Measurements from ENCODE around the gene CABP1. TPM values are rescaled to one million over a fixed set of nuclear protein-coding genes. Genes with fewer than 3 reads are reported as not detected.
A peak's percentile ranks its signal among the peaks of the same experiment; 100 is the strongest.

The CABP1 gene
- total and polyA plus RNA-seq, 9 of the 15 experiments (the other 6 are each of a cell fraction or from before 2014, with no cell fraction given) = not detected

DNA sequence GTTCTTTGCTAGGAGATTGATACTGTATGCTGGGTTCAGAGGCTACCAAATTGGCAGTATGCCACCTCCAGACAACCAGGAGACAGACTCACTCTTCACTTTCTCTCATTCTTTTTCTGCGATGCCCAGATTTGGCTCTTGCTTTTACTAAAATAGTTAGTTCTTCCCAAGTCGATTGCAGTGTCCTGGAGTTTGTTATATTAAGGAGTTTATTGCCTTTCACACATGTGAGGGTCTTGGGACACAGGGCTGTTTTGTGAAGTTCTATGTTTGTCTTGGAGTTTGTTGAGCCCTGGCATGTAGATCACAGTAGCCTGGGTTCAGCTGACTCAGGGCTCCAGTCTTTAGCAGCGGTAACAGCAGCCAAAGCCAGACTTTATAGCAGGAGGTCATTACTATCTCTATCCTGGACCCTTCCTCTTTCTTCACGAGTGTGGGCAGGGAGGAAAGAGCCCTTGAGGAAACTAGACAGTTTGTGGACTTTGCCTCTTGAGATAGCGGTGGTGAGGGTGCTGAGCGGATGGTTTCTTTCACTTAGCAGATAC is 48.2 kb downstream of the CABP1 start (continued):
- TF ChIP-seq PML (IDR thresholded peaks at IDR 0.05; ENCODE audit: low read length) (no peak), ZNF24 (IDR thresholded peaks at IDR 0.05) (no peak), NR2C2 (CRISPR knock-in tag; IDR thresholded peaks at IDR 0.05) (no peak), NR2C2 (tag; IDR thresholded peaks at IDR 0.05) (no peak), SMARCE1 (IDR thresholded peaks at IDR 0.05) (0 out of 2 replicates have a peak, but pooled peaks have one; percentile 13), BRF1 (IDR thresholded peaks at IDR 0.05; ENCODE audit: borderline replicate concordance, extremely low read depth, insufficient read length) (no peak), GTF2A2 (tag; IDR thresholded peaks at IDR 0.05) (no peak), ETV5 (CRISPR knock-in tag; IDR thresholded peaks at IDR 0.05; ENCODE audit: low read depth) (no peak), RBM25 (IDR thresholded peaks at IDR 0.05; ENCODE audit: low read depth, low read length, severe bottlenecking) (no peak), YBX1 (IDR thresholded peaks at IDR 0.05) (no peak), ADNP (tag; IDR thresholded peaks at IDR 0.05) (no peak), XRCC3 (IDR thresholded peaks at IDR 0.05) (no peak), L3MBTL2 (IDR thresholded peaks at IDR 0.05) (no peak), DPF2 (IDR thresholded peaks at IDR 0.05) (no peak)
- TF ChIP-seq, protein P1, sequence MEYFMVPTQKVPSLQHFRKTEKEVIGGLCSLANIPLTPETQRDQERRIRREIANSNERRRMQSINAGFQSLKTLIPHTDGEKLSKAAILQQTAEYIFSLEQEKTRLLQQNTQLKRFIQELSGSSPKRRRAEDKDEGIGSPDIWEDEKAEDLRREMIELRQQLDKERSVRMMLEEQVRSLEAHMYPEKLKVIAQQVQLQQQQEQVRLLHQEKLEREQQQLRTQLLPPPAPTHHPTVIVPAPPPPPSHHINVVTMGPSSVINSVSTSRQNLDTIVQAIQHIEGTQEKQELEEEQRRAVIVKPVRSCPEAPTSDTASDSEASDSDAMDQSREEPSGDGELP (CRISPR knock-in tag; IDR thresholded peaks at IDR 0.05; ENCODE audit: borderline replicate concordance) = no peak
- TF ChIP-seq, protein P2, sequence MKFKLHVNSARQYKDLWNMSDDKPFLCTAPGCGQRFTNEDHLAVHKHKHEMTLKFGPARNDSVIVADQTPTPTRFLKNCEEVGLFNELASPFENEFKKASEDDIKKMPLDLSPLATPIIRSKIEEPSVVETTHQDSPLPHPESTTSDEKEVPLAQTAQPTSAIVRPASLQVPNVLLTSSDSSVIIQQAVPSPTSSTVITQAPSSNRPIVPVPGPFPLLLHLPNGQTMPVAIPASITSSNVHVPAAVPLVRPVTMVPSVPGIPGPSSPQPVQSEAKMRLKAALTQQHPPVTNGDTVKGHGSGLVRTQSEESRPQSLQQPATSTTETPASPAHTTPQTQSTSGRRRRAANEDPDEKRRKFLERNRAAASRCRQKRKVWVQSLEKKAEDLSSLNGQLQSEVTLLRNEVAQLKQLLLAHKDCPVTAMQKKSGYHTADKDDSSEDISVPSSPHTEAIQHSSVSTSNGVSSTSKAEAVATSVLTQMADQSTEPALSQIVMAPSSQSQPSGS (CRISPR knock-in tag; IDR thresholded peaks at IDR 0.05) = no peak
- TF ChIP-seq, protein P3, sequence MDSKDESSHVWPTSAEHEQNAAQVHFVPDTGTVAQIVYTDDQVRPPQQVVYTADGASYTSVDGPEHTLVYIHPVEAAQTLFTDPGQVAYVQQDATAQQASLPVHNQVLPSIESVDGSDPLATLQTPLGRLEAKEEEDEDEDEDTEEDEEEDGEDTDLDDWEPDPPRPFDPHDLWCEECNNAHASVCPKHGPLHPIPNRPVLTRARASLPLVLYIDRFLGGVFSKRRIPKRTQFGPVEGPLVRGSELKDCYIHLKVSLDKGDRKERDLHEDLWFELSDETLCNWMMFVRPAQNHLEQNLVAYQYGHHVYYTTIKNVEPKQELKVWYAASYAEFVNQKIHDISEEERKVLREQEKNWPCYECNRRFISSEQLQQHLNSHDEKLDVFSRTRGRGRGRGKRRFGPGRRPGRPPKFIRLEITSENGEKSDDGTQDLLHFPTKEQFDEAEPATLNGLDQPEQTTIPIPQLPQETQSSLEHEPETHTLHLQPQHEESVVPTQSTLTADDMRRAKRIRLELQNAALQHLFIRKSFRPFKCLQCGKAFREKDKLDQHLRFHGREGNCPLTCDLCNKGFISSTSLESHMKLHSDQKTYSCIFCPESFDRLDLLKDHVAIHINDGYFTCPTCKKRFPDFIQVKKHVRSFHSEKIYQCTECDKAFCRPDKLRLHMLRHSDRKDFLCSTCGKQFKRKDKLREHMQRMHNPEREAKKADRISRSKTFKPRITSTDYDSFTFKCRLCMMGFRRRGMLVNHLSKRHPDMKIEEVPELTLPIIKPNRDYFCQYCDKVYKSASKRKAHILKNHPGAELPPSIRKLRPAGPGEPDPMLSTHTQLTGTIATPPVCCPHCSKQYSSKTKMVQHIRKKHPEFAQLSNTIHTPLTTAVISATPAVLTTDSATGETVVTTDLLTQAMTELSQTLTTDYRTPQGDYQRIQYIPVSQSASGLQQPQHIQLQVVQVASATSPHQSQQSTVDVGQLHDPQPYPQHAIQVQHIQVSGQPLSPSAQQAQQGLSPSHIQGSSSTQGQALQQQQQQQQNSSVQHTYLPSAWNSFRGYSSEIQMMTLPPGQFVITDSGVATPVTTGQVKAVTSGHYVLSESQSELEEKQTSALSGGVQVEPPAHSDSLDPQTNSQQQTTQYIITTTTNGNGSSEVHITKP (IDR thresholded peaks at IDR 0.05; ENCODE audit: partially characterized antibody) = no peak
